ENCODE results near the gene NNT.
"Not testable (repeated sequence)": the region's sequence is repeated elsewhere in the genome, so short reads cannot be mapped to it uniquely, and the experiment has no call there.

NNT gene

GRCh38 chr5:43582082-43583005, 20.6 kb upstream of the NNT start:
- no peak overlapping the region for H3K27ac ChIP-seq
- no peak for DNase-seq (ENCODE audit: low read depth, low spot score)

GRCh38 chr5:43583724-43584123, 19.3 kb upstream of the NNT start:
- no peak overlapping the region for H3K27ac ChIP-seq
- no peak for DNase-seq (ENCODE audit: low read depth, low spot score)

- no peak for DNase-seq (ENCODE audit: low read depth, low spot score)
- no peak overlapping the region for H3K27ac ChIP-seq
Measured at GRCh38 chr5:43584166-43584699, 18.7 kb upstream of the NNT start.

- H3K27ac ChIP-seq: no peak overlapping the region
- no peak for DNase-seq (ENCODE audit: low read depth, low spot score)
Measured at GRCh38 chr5:43588842-43589241, 14.1 kb upstream of the NNT start.

- DNase-seq (ENCODE audit: low read depth, low spot score): no peak
- no peak overlapping the region for H3K27ac ChIP-seq
Measured at GRCh38 chr5:43589310-43589709, 13.7 kb upstream of the NNT start.

- H3K27ac ChIP-seq: no peak overlapping the region
- no peak for DNase-seq (ENCODE audit: low read depth, low spot score)
Measured at GRCh38 chr5:43590700-43591099, 12.3 kb upstream of the NNT start.

GRCh38 chr5:43592363-43592762, 10.6 kb upstream of the NNT start:
- no peak overlapping the region for H3K27ac ChIP-seq
- no peak for DNase-seq (ENCODE audit: low read depth, low spot score)

GRCh38 chr5:43598927-43599326, 4.1 kb upstream of the NNT start:
- not testable (repeated sequence) for DNase-seq (ENCODE audit: low read depth, low spot score); H3K27ac ChIP-seq

GRCh38 chr5:43601454-43602260, 1.3 kb upstream of the NNT start:
- peak overlapping the region; percentile 53 for H3K27ac ChIP-seq
- no peak for DNase-seq (ENCODE audit: low read depth, low spot score)

- no peak for DNase-seq (ENCODE audit: low read depth, low spot score)
Measured at GRCh38 chr5:43603344-43604217, 601 bp downstream of the NNT start.

GRCh38 chr5:43604699-43605098, 1.7 kb downstream of the NNT start:
- no peak for DNase-seq (ENCODE audit: low read depth, low spot score)
- no peak overlapping the region for H3K27ac ChIP-seq

More at GRCh38 chr5:43603344-43604217, 601 bp downstream of the NNT start:
- peak overlapping the region; percentile 53 for H3K27ac ChIP-seq

- DNase-seq (ENCODE audit: low read depth, low spot score): no peak
- H3K27ac ChIP-seq: peak overlapping the region; percentile 14
Measured at GRCh38 chr5:43606351-43606750, 3.4 kb downstream of the NNT start.

- H3K27ac ChIP-seq: no peak overlapping the region
Measured at GRCh38 chr5:43608406-43608805, 5.4 kb downstream of the NNT start.

GRCh38 chr5:43609752-43610151, 6.8 kb downstream of the NNT start:
- H3K27ac ChIP-seq: no peak overlapping the region
- no peak for DNase-seq (ENCODE audit: low read depth, low spot score)

More at GRCh38 chr5:43608406-43608805, 5.4 kb downstream of the NNT start:
- DNase-seq (ENCODE audit: low read depth, low spot score): no peak

- no peak for DNase-seq (ENCODE audit: low read depth, low spot score)
Measured at GRCh38 chr5:43613370-43613769, 10.4 kb downstream of the NNT start.

GRCh38 chr5:43615445-43616184, 12.6 kb downstream of the NNT start:
- no peak overlapping the region for H3K27ac ChIP-seq
- DNase-seq (ENCODE audit: low read depth, low spot score): no peak

More at GRCh38 chr5:43613370-43613769, 10.4 kb downstream of the NNT start:
- H3K27ac ChIP-seq: no peak overlapping the region

- H3K27ac ChIP-seq: no peak overlapping the region
- no peak for DNase-seq (ENCODE audit: low read depth, low spot score)
Measured at GRCh38 chr5:43616535-43616934, 13.6 kb downstream of the NNT start.

GRCh38 chr5:43619380-43619779, 16.4 kb downstream of the NNT start:
- no peak for DNase-seq (ENCODE audit: low read depth, low spot score)
- no peak overlapping the region for H3K27ac ChIP-seq

- no peak for DNase-seq (ENCODE audit: low read depth, low spot score)
- H3K27ac ChIP-seq: peak overlapping the region; percentile 49
Measured at GRCh38 chr5:43619911-43620310, 16.9 kb downstream of the NNT start.
